Activated B cell treated with CpG ODN at 0.5 μM for 24 hours (primary cell): ENCODE data around the gene TALDO1. TPM values are rescaled to one million over a fixed set of nuclear protein-coding genes. Genes with fewer than 3 reads are reported as not detected.

Experiments
- ATAC-seq: fragments of 200-7000 bp; cut with Tn5 transposase; one replicate; pipeline ENCODE4 v1.10.0; 2021; ENCODE audit warnings: low read depth, mild to moderate bottlenecking, moderate library complexity
- CTCF ChIA-PET: fragments of 350-600 bp; sonication (Branson Sonifier 250); formaldehyde crosslinking; loops from one replicate; lab custom pipeline; 2021; ENCODE audit warnings: antibody characterized with exemption; lab: Charles Lee
- POLR2A ChIA-PET: fragments of 350-600 bp; sonication (Branson Sonifier 250); formaldehyde crosslinking; loops from one replicate; lab custom pipeline; 2021; ENCODE audit warnings: antibody characterized with exemption; lab: Charles Lee
- DNase-seq: peaks from one replicate; pipeline ENCODE4 v3.0.0; 2022
- H3K27ac Mint-ChIP-seq: one replicate; pipeline ENCODE4 v1.8.0; 2020; ENCODE audit warnings: mixed read lengths
- H3K27me3 Mint-ChIP-seq: one replicate; pipeline ENCODE4 v1.8.0; 2021; ENCODE audit warnings: mixed read lengths
- H3K36me3 Mint-ChIP-seq: one replicate; pipeline ENCODE4 v1.8.0; 2021; ENCODE audit warnings: low read depth, mixed read lengths
- H3K4me1 Mint-ChIP-seq: one replicate; pipeline ENCODE4 v1.8.0; 2021; ENCODE audit warnings: mixed read lengths
- H3K4me3 Mint-ChIP-seq: one replicate; pipeline ENCODE4 v1.8.0; 2020; ENCODE audit warnings: mild to moderate bottlenecking, mixed read lengths
- H3K9me3 Mint-ChIP-seq: one replicate; pipeline ENCODE4 v1.8.0; 2020; ENCODE audit warnings: mixed read lengths
- intact Hi-C: fragments of 100-400 bp; cut with micrococcal nuclease; formaldehyde crosslinking; loops from one replicate; pipeline ENCODE4 v1.15.1; 2024
- total RNA-seq: library from RNA; stranded (reverse); gene quantifications from 2 replicates; pipeline ENCODE4 v1.2.3, GENCODE V29; 2022
- TF ChIP-seq, protein P1 (sequence below): fragments of 200-600 bp; IDR thresholded peaks from one replicate; pipeline ENCODE4 v1.8.0; 2022; ENCODE audit warnings: antibody characterized with exemption, mild to moderate bottlenecking

The TALDO1 gene
- total RNA-seq, 1 donor from 2014 or later = 194 TPM

DNA sequence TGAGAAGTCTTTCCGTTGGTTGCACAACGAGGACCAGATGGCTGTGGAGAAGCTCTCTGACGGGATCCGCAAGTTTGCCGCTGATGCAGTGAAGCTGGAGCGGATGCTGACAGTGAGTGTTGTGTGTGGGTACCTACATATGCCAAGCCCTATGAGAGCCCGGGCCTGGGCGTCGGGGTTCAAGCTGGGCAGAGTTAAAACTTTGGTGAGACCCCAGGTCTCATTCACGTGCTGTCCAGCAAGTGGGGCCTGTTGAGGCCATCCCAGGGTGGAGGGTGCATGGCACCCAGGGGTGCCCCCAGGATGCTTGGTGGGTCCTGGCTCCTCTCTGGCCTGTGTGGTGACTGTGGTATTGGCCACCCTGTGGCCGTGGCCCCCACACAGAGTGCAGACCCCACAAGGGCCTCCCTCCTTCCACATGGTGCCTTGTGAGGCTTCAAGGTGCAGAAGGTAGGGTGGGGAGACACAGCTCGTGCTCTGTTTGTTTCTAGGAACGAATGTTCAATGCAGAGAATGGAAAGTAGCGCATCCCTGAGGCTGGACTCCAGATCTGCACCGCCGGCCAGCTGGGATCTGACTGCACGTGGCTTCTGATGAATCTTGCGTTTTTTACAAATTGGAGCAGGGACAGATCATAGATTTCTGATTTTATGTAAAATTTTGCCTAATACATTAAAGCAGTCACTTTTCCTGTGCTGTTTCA lies 17.2 kb downstream of the TALDO1 start:
- DNase-seq (no peak), ATAC-seq (no peak)
- CTCF ChIA-PET = interaction anchor here (1.2 kb wide), 1 partner anchor 16 kb away, joined by 3 read pairs; no protein-coding TSS in a partner anchor
- no peaks in the 10 kb centered on the region for H3K27me3 Mint-ChIP-seq
- peaks cover 68% of the 10 kb centered on the region for H3K36me3 Mint-ChIP-seq
- POLR2A ChIA-PET = no interaction called here
- H3K27ac Mint-ChIP-seq = no peak overlapping the region
- intact Hi-C loops = loop anchor here (1.0 kb wide), 7 partner anchors 13 to 209 kb away; partner anchors contain the start of genes GATD1, SLC25A22 and TALDO1
- TF ChIP-seq, protein P1, sequence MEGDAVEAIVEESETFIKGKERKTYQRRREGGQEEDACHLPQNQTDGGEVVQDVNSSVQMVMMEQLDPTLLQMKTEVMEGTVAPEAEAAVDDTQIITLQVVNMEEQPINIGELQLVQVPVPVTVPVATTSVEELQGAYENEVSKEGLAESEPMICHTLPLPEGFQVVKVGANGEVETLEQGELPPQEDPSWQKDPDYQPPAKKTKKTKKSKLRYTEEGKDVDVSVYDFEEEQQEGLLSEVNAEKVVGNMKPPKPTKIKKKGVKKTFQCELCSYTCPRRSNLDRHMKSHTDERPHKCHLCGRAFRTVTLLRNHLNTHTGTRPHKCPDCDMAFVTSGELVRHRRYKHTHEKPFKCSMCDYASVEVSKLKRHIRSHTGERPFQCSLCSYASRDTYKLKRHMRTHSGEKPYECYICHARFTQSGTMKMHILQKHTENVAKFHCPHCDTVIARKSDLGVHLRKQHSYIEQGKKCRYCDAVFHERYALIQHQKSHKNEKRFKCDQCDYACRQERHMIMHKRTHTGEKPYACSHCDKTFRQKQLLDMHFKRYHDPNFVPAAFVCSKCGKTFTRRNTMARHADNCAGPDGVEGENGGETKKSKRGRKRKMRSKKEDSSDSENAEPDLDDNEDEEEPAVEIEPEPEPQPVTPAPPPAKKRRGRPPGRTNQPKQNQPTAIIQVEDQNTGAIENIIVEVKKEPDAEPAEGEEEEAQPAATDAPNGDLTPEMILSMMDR = no peak
- peaks cover 3% of the 10 kb centered on the region for H3K4me1 Mint-ChIP-seq
- H3K9me3 Mint-ChIP-seq = no peaks in the 10 kb centered on the region
- H3K4me3 Mint-ChIP-seq = no peak overlapping the region

GRCh38 chr11:765025-765801 lies 17.9 kb downstream of the TALDO1 start:
- DNase-seq (peak; percentile 55), ATAC-seq (peak; percentile 91)
- no peaks in the 10 kb centered on the region for H3K27me3 Mint-ChIP-seq
- ChIA-PET POLR2A (interaction anchor here (1.1 kb wide), 1 partner anchor 32 kb away, joined by 3 read pairs; no protein-coding TSS in a partner anchor), CTCF (interaction anchor here (1.2 to 1.5 kb wide), 2 partner anchors 17 to 103 kb away, joined by 3 read pairs; no protein-coding TSS in a partner anchor)
- H3K4me3 Mint-ChIP-seq = no peak overlapping the region
- H3K4me1 Mint-ChIP-seq = peaks cover 3% of the 10 kb centered on the region
- intact Hi-C loops = loop anchor here (1.0 kb wide), 7 partner anchors 12 to 210 kb away; partner anchors contain the start of genes GATD1, SLC25A22 and TALDO1
- H3K27ac Mint-ChIP-seq = no peak overlapping the region
- TF ChIP-seq, protein P1 = no peak
- H3K36me3 Mint-ChIP-seq = peaks cover 68% of the 10 kb centered on the region
- no peaks in the 10 kb centered on the region for H3K9me3 Mint-ChIP-seq

GRCh38 chr11:765802-766091 lies 18.5 kb downstream of the TALDO1 start:
- peaks cover 3% of the 10 kb centered on the region for H3K4me1 Mint-ChIP-seq
- TF ChIP-seq, protein P1 = no peak
- no peak for DNase-seq
- no peaks in the 10 kb centered on the region for H3K9me3 Mint-ChIP-seq
- H3K27me3 Mint-ChIP-seq = no peaks in the 10 kb centered on the region
- H3K36me3 Mint-ChIP-seq = peaks cover 71% of the 10 kb centered on the region
- ATAC-seq = no peak
- no peak overlapping the region for H3K27ac Mint-ChIP-seq
- intact Hi-C loops = loop anchor here (1.0 kb wide), 7 partner anchors 12 to 210 kb away; partner anchors contain the start of genes GATD1, SLC25A22 and TALDO1
- H3K4me3 Mint-ChIP-seq = no peak overlapping the region
- ChIA-PET CTCF (interaction anchor here (1.5 kb wide), 1 partner anchor 103 kb away, joined by 3 read pairs; no protein-coding TSS in a partner anchor), POLR2A (interaction anchor here (1.1 kb wide), 1 partner anchor 31 kb away, joined by 3 read pairs; no protein-coding TSS in a partner anchor)

DNA sequence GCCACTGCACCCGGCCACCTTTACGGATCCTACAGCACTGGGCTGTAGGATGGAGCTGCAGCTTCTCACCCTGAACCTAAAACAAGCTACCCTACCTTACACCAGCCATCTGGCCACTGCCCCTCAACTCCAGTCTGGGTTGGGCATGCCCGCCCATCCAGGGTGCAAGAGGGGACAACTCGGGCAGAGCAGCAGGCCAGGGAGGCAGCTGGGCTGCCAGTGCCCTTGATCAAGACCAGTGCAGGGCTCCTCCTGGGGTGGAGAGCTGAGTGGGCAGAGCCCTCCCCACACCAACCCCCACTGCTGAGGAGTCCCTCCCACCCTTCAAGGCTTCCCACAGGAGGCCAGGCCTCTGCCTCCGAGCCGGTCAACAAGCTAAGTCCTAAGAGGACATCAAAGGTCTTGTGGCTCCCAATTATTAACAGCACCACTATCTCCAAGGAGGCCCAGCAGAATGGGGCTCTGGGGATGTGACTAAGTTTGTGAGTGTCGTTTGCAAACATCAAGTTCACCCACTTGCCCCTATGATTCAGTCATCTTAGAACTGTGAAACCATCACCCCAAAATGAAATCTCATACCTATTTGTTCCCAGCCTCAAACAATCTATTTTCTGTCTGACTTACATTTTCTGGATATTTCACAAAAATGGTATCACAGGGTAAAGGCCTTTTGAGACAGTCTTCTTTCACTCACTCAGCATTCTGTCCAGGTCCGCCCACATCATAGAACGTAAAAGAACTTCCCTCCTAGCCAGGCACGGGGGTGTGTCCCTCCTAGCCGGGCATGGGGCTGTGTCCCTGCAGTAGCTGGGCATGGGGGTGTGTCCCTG lies 19.1 kb downstream of the TALDO1 start:
- ChIA-PET CTCF (interaction anchor here (1.5 kb wide), 1 partner anchor 104 kb away, joined by 3 read pairs; no protein-coding TSS in a partner anchor), POLR2A (interaction anchor here (0.6 to 1.1 kb wide), 2 partner anchors 17 to 31 kb away, joined by 3 to 8 read pairs; no protein-coding TSS in a partner anchor)
- H3K36me3 Mint-ChIP-seq = peaks cover 67% of the 10 kb centered on the region
- no peak for ATAC-seq
- intact Hi-C loops = no loop called here
- TF ChIP-seq, protein P1 = no peak
- H3K9me3 Mint-ChIP-seq = no peaks in the 10 kb centered on the region
- H3K27ac Mint-ChIP-seq = no peak overlapping the region
- H3K4me1 Mint-ChIP-seq = peaks cover 3% of the 10 kb centered on the region
- H3K27me3 Mint-ChIP-seq = no peaks in the 10 kb centered on the region
- H3K4me3 Mint-ChIP-seq = no peak overlapping the region
- DNase-seq = no peak
